Kidney (tissue), 14 donors: ENCODE results near the gene LAIR2. TPM values are rescaled to one million over a fixed set of nuclear protein-coding genes. Genes with fewer than 3 reads are reported as not detected.

Experiments
- DNase-seq, 5 donors: peaks; one replicate each; pipeline ENCODE4 v3.0.0-alpha.2; 2013 to 2020
- FAIRE-seq: peaks from 2 replicates; lab custom pipeline; 2012; peaks lifted over from hg19 to GRCh38; lab: Jason Lieb, UNC
- H3K27ac ChIP-seq, 2 donors: one replicate each; pipeline ENCODE4 v1.7.0; 2013; ENCODE audit warnings: low read depth in 2 of 2, low read length in 2 of 2, inconsistent platforms in 1 of 2
- H3K27me3 ChIP-seq: one replicate; pipeline ENCODE4 v1.7.1; 2013; ENCODE audit warnings: low read length, inconsistent platforms; ENCODE audit not compliant: control insufficient read depth, insufficient read depth
- H3K36me3 ChIP-seq, 3 donors: one replicate each; pipeline versions ENCODE4 v1.7.0 to v1.7.1; 2013; ENCODE audit warnings: low read length in 3 of 3, control low read depth in 1 of 3, inconsistent platforms in 1 of 3; ENCODE audit not compliant: insufficient read depth in 3 of 3, control insufficient read depth in 2 of 3
- H3K4me1 ChIP-seq, 3 donors: one replicate each; pipeline versions ENCODE4 v1.7.0 to v1.7.1; 2013; ENCODE audit warnings: low read length in 3 of 3, inconsistent platforms in 1 of 3, low read depth in 1 of 3; ENCODE audit not compliant: control insufficient read depth in 2 of 3, insufficient read depth in 2 of 3
- H3K4me3 ChIP-seq, 3 donors: one replicate each; pipeline versions ENCODE4 v1.7.0 to v1.8.1; 2013; ENCODE audit warnings: low read length in 3 of 3, control low read depth in 1 of 3, inconsistent platforms in 1 of 3
- H3K9ac ChIP-seq, 3 donors: one replicate each; pipeline versions ENCODE4 v1.7.0 to v1.7.1; 2013; ENCODE audit warnings: low read length in 3 of 3, control low read depth in 1 of 3, inconsistent platforms in 1 of 3
- H3K9me3 ChIP-seq, 3 donors: one replicate each; pipeline versions ENCODE4 v1.7.0 to v1.7.1; 2013; ENCODE audit warnings: low read length in 3 of 3, control low read depth in 1 of 3, inconsistent platforms in 1 of 3; ENCODE audit not compliant: control insufficient read depth in 2 of 3, insufficient read depth in 1 of 3
- CTCF ChIP-seq: IDR thresholded peaks from 3 replicates; pipeline ENCODE4 v1.5.1; 2012; ENCODE audit warnings: mild to moderate bottlenecking, moderate library complexity, borderline replicate concordance; ENCODE audit not compliant: insufficient read depth; ENCODE audit errors: extremely low read depth
- intact Hi-C: fragments of 100-400 bp; cut with DNase I; formaldehyde crosslinking; loops from one replicate; pipeline ENCODE4 v1.11.1; 2022
- polyA plus RNA-seq: library from polyadenylated mRNA; stranded (reverse); fragments of 350-450 nt; fragmentation: Illumina TruSeq; extraction: RNeasy Lipid Tissue Mini Kit (QIAGEN cat#74804); gene quantifications from one replicate; pipeline ENCODE4 v1.2.3, GENCODE V29; 2014; ENCODE audit warnings: low read depth, low replicate concordance; ENCODE audit not compliant: insufficient read depth
- total RNA-seq: library from RNA; stranded (reverse); fragmentation: NEBNext Ultra II Directional; extraction: Animal tissue kit (Norgen Biotek cat#: 25700); gene quantifications from one replicate; pipeline ENCODE4 v1.2.1, GENCODE V29; 2021
- donor health status: control.
- donor health status: control.
- donor health status: control.
- donor health status: control.
- donor health status: control.
- donor health status: DM: yes; HTN: yes; CAD: no.
- donor health status: Normal renal cell carcinoma (clear cell type).

The LAIR2 gene
- total and polyA plus RNA-seq, 2 donors from 2014 or later: not detected

- peak overlapping the region in 2 of 3 donors; percentile 12 to 48 for H3K4me3 ChIP-seq
- intact Hi-C loops: no loop called here
- TF ChIP-seq CTCF: no peak
- no peaks in the 10 kb centered on the region for H3K9me3 ChIP-seq
- no peak for FAIRE-seq
- H3K4me1 ChIP-seq: peaks cover 0 to 9% (median 0%) of the 10 kb centered on the region in 3 donors
- peak overlapping the region; percentile 3 to 83 for H3K27ac ChIP-seq
- DNase-seq: peak in 2 of 5 donors; percentile 27 to 58
- H3K9ac ChIP-seq: no peak overlapping the region
- H3K36me3 ChIP-seq: no peaks in the 10 kb centered on the region
- peaks cover 3% of the 10 kb centered on the region for H3K27me3 ChIP-seq
Observed at GRCh38 chr19:54473892-54474372, 28.7 kb upstream of the LAIR2 start.

GRCh38 chr19:54475706-54476105, 26.9 kb upstream of the LAIR2 start:
- H3K27me3 ChIP-seq: no peaks in the 10 kb centered on the region
- H3K27ac ChIP-seq: no peak overlapping the region
- DNase-seq: peak in 1 of 5 donors; percentile 34
- no peak for TF ChIP-seq CTCF
- FAIRE-seq: no peak
- H3K4me3 ChIP-seq: no peak overlapping the region
- H3K9me3 ChIP-seq: no peaks in the 10 kb centered on the region
- intact Hi-C loops: no loop called here
- no peaks in the 10 kb centered on the region for H3K36me3 ChIP-seq
- no peak overlapping the region for H3K9ac ChIP-seq
- H3K4me1 ChIP-seq: peaks cover 0 to 3% (median 0%) of the 10 kb centered on the region in 3 donors

GRCh38 chr19:54477650-54478049, 25.0 kb upstream of the LAIR2 start:
- H3K27ac ChIP-seq: no peak overlapping the region
- DNase-seq (peak in 1 of 5 donors; percentile 6), FAIRE-seq (no peak)
- intact Hi-C loops: no loop called here
- TF ChIP-seq CTCF: no peak
- no peaks in the 10 kb centered on the region for H3K9me3 ChIP-seq
- no peak overlapping the region for H3K4me3 ChIP-seq
- peaks cover 0 to 3% (median 0%) of the 10 kb centered on the region in 3 donors for H3K4me1 ChIP-seq
- no peak overlapping the region for H3K9ac ChIP-seq
- H3K27me3 ChIP-seq: no peaks in the 10 kb centered on the region
- no peaks in the 10 kb centered on the region for H3K36me3 ChIP-seq
